HG02678 (cell line): ENCODE data around the gene WASL.

Experiments
- ATAC-seq: cut with Tn5 transposase; IDR thresholded peaks from one replicate; pipeline ENCODE4 v1.9.1; 2021; ENCODE audit warnings: mild to moderate bottlenecking, moderate library complexity; ENCODE audit not compliant: unreplicated experiment

Gene WASL

GRCh38 chr7:123662755-123663154 lies 86.0 kb downstream of the WASL start:
- ATAC-seq = no peak

GRCh38 chr7:123662293-123662692 lies 86.5 kb downstream of the WASL start:
- no peak for ATAC-seq

GRCh38 chr7:123661765-123662164 lies 87.0 kb downstream of the WASL start:
- no peak for ATAC-seq

- no peak for ATAC-seq
Measured at GRCh38 chr7:123660514-123661354, 88.1 kb downstream of the WASL start.

- ATAC-seq = no peak
Measured at GRCh38 chr7:123658023-123658422, 90.8 kb downstream of the WASL start.

GRCh38 chr7:123657304-123657685 lies 91.5 kb downstream of the WASL start:
- no peak for ATAC-seq

- no peak for ATAC-seq
Measured at GRCh38 chr7:123656544-123657303, 92.1 kb downstream of the WASL start.

GRCh38 chr7:123655614-123656013 lies 93.2 kb downstream of the WASL start, which contains the start of gene LMOD2:
TSS of gene LMOD2 (plus strand) at chr7:123655866. CDS start at chr7:123655964, 98 bp downstream.
- no peak for ATAC-seq

GRCh38 chr7:123653162-123653561 lies 95.6 kb downstream of the WASL start:
- no peak for ATAC-seq

- no peak for ATAC-seq
Measured at GRCh38 chr7:123652406-123652805, 96.4 kb downstream of the WASL start.

- no peak for ATAC-seq
Measured at GRCh38 chr7:123650595-123650994, 98.2 kb downstream of the WASL start.

GRCh38 chr7:123649964-123650363 lies 98.8 kb downstream of the WASL start:
- ATAC-seq = no peak

- no peak for ATAC-seq
Measured at GRCh38 chr7:123647106-123647730, 101.6 kb downstream of the WASL start.

GRCh38 chr7:123645516-123645915 lies 103.3 kb downstream of the WASL start:
- no peak for ATAC-seq

- ATAC-seq = no peak
Measured at GRCh38 chr7:123643495-123644441, 105.0 kb downstream of the WASL start.

- no peak for ATAC-seq
Measured at GRCh38 chr7:123641901-123642300, 106.9 kb downstream of the WASL start.

- ATAC-seq = no peak
Measured at GRCh38 chr7:123640583-123640982, 108.2 kb downstream of the WASL start.

- no peak for ATAC-seq
Measured at GRCh38 chr7:123639631-123640030, 109.2 kb downstream of the WASL start.

GRCh38 chr7:123637878-123638277 lies 110.9 kb downstream of the WASL start:
- no peak for ATAC-seq

- no peak for ATAC-seq
Measured at GRCh38 chr7:123637203-123637602, 111.6 kb downstream of the WASL start.
